H1 (cell line): Measurements from ENCODE around the gene UBE3C. TPM values are rescaled to one million over a fixed set of nuclear protein-coding genes. Genes with fewer than 3 reads are reported as not detected.
A peak's percentile ranks its signal among the peaks of the same experiment; 100 is the strongest.

Source experiments
- CTCF ChIA-PET: fragments of 300-600 bp; sonication (Branson Sonifier 250); formaldehyde crosslinking; loops from one replicate; lab custom pipeline; 2021; ENCODE audit not compliant: partially characterized antibody; lab: Charles Lee
- POLR2A ChIA-PET: fragments of 300-600 bp; sonication (Branson Sonifier 250); formaldehyde crosslinking; loops from one replicate; lab custom pipeline; 2021; ENCODE audit warnings: inconsistent platforms; ENCODE audit not compliant: partially characterized antibody; lab: Charles Lee
- DNase-seq, 2 experiments: peaks; one replicate each; pipeline versions ENCODE4 v3.0.0 to v3.0.0-alpha.2; 2010 to 2022; ENCODE audit warnings: low spot score in 2 of 2, low read depth in 1 of 2, mixed read lengths in 1 of 2
- FAIRE-seq: peaks from 2 replicates; lab custom pipeline; 2011; peaks lifted over from hg19 to GRCh38; lab: Jason Lieb, UNC
- H2AFZ ChIP-seq: 2 replicates; pipeline ENCODE4 v1.8.1; 2012; ENCODE audit warnings: low read length, inconsistent platforms
- H2AK5ac ChIP-seq: 2 replicates; pipeline ENCODE4 v1.6.1; 2013; ENCODE audit warnings: low read depth, low read length
- H2BK120ac ChIP-seq: replicated peaks from 2 replicates; pipeline ENCODE3; 2013; ENCODE audit warnings: low read depth, low read length, inconsistent platforms
- H2BK12ac ChIP-seq: 2 replicates; pipeline ENCODE4 v1.6.1; 2013; ENCODE audit warnings: low read depth, low read length
- H2BK15ac ChIP-seq: 2 replicates; pipeline ENCODE4 v1.6.1; 2013; ENCODE audit warnings: low read length
- H2BK20ac ChIP-seq: 2 replicates; pipeline ENCODE4 v1.6.1; 2013; ENCODE audit warnings: low read length
- H2BK5ac ChIP-seq: 2 replicates; pipeline ENCODE4 v1.6.1; 2013; ENCODE audit warnings: low read depth, low read length
- H3K14ac ChIP-seq: 2 replicates; pipeline ENCODE4 v1.6.1; 2013; ENCODE audit warnings: inconsistent platforms; ENCODE audit not compliant: insufficient read length
- H3K18ac ChIP-seq: 2 replicates; pipeline ENCODE4 v1.6.1; 2013; ENCODE audit warnings: low read length; ENCODE audit errors: extremely low read depth
- H3K23ac ChIP-seq: 2 replicates; pipeline ENCODE4 v1.6.1; 2013; ENCODE audit warnings: inconsistent platforms; ENCODE audit not compliant: insufficient read length
- H3K23me2 ChIP-seq: 2 replicates; pipeline ENCODE4 v1.6.1; 2013; ENCODE audit warnings: low read depth, low read length
- H3K27ac ChIP-seq: 2 replicates; pipeline ENCODE4 v1.6.1; 2011; ENCODE audit warnings: low read depth, low read length, inconsistent platforms
- H3K27me3 ChIP-seq, 4 experiments: replicated peaks in 1 of 4; 1 replicate in 1 of 4; 2 replicates in 3 of 4; pipeline versions ENCODE4 v1.6.1 to v1.8.1; 2011 to 2013; ENCODE audit warnings: low read length in 3 of 4, mild to moderate bottlenecking in 3 of 4, inconsistent platforms in 2 of 4, mixed read lengths in 2 of 4, moderate library complexity in 1 of 4; ENCODE audit not compliant: control insufficient read depth in 3 of 4, insufficient read depth in 3 of 4; ENCODE audit errors: extremely low read depth in 1 of 4
- H3K36me3 ChIP-seq, 4 experiments: 2 replicates each; pipeline versions ENCODE4 v1.6.1 to v1.8.1; 2011 to 2013; ENCODE audit warnings: mild to moderate bottlenecking in 4 of 4, low read length in 3 of 4, moderate library complexity in 2 of 4, control low read depth in 1 of 4, inconsistent platforms in 1 of 4; ENCODE audit not compliant: insufficient read depth in 4 of 4, control insufficient read depth in 2 of 4
- H3K4ac ChIP-seq: replicated peaks from 2 replicates; pipeline ENCODE3; 2013; ENCODE audit warnings: low read length, low read depth, mixed read lengths, inconsistent platforms; ENCODE audit not compliant: insufficient read length
- H3K4me1 ChIP-seq, 4 experiments: replicated peaks in 1 of 4; 1 replicate in 1 of 4; 2 replicates in 3 of 4; pipeline versions ENCODE4 v1.6.1 to v1.8.1; 2011 to 2013; ENCODE audit warnings: low read length in 3 of 4, inconsistent platforms in 2 of 4, mixed read lengths in 1 of 4; ENCODE audit not compliant: insufficient read depth in 4 of 4, control insufficient read depth in 3 of 4
- H3K4me2 ChIP-seq, 2 experiments: 2 replicates each; pipeline versions ENCODE4 v1.6.1 to v1.8.1; 2011 to 2013; ENCODE audit warnings: low read depth in 2 of 2, low read length in 2 of 2, control low read depth in 1 of 2, inconsistent platforms in 1 of 2, mild to moderate bottlenecking in 1 of 2; ENCODE audit not compliant: insufficient read depth in 1 of 2
- H3K4me3 ChIP-seq, 4 experiments: fragments of 200-600, 300-600 bp in 1 of 4; sonication (generic), shearing (Covaris generic), sonication (Bioruptor Twin) in 1 of 4; 2 replicates each; pipeline versions ENCODE4 v1.5.1 to v1.8.1; 2011 to 2016; ENCODE audit warnings: low read length in 4 of 4, low read depth in 3 of 4, control low read depth in 2 of 4, inconsistent platforms in 2 of 4, mild to moderate bottlenecking in 2 of 4, mixed read lengths in 1 of 4, moderate library complexity in 1 of 4; ENCODE audit not compliant: insufficient read depth in 2 of 4; ENCODE audit errors: extremely low read depth in 1 of 4
- H3K56ac ChIP-seq: replicated peaks from 2 replicates; pipeline ENCODE3; 2013; ENCODE audit warnings: low read depth, mild to moderate bottlenecking, mixed read lengths, low read length, inconsistent platforms; ENCODE audit not compliant: insufficient read length
- H3K79me1 ChIP-seq: 2 replicates; pipeline ENCODE4 v1.6.1; 2013; ENCODE audit warnings: low read depth, low read length, control low read depth
- H3K79me2 ChIP-seq, 2 experiments: 2 replicates each; pipeline versions ENCODE4 v1.6.1 to v1.8.1; 2012 to 2013; ENCODE audit warnings: low read length in 2 of 2, mild to moderate bottlenecking in 2 of 2, inconsistent platforms in 1 of 2; ENCODE audit not compliant: insufficient read depth in 2 of 2, control insufficient read depth in 1 of 2
- H3K9ac ChIP-seq, 4 experiments: replicated peaks in 1 of 4; 1 replicate in 1 of 4; 2 replicates in 3 of 4; pipeline versions ENCODE4 v1.6.1 to v1.8.1; 2011 to 2013; ENCODE audit warnings: low read depth in 3 of 4, low read length in 3 of 4, control low read depth in 2 of 4, mild to moderate bottlenecking in 2 of 4, moderate library complexity in 2 of 4, inconsistent platforms in 1 of 4; ENCODE audit errors: extremely low read depth in 1 of 4
- H3K9me3 ChIP-seq, 2 experiments: 2 replicates each; pipeline versions ENCODE4 v1.6.1 to v1.8.1; 2012 to 2013; ENCODE audit warnings: mild to moderate bottlenecking in 2 of 2, moderate library complexity in 2 of 2, control low read depth in 1 of 2, inconsistent platforms in 1 of 2, low read depth in 1 of 2, low read length in 1 of 2, mixed read lengths in 1 of 2; ENCODE audit not compliant: insufficient read depth in 2 of 2
- H4K20me1 ChIP-seq, 2 experiments: replicated peaks in 1 of 2; 2 replicates each; pipeline versions ENCODE3 to v1.8.1; 2011 to 2013; ENCODE audit warnings: inconsistent platforms in 2 of 2, low read length in 2 of 2, mild to moderate bottlenecking in 1 of 2; ENCODE audit not compliant: insufficient read depth in 2 of 2, control insufficient read depth in 1 of 2
- H4K5ac ChIP-seq: 2 replicates; pipeline ENCODE4 v1.6.1; 2013; ENCODE audit warnings: low read length, low read depth, mixed read lengths, inconsistent platforms; ENCODE audit not compliant: insufficient read length
- H4K8ac ChIP-seq: 2 replicates; pipeline ENCODE4 v1.8.0; 2013; ENCODE audit warnings: mild to moderate bottlenecking, moderate library complexity, low read length, inconsistent platforms; ENCODE audit not compliant: insufficient read depth; ENCODE audit errors: extremely low read depth
- H4K91ac ChIP-seq: replicated peaks from 2 replicates; pipeline ENCODE3; 2013; ENCODE audit warnings: low read length, mixed read lengths, inconsistent platforms; ENCODE audit not compliant: insufficient read length
- EGR1 ChIP-seq: IDR thresholded peaks from 2 replicates; pipeline ENCODE4 v1.6.1; 2011; ENCODE audit warnings: low read depth, low read length, borderline replicate concordance
- GABPA ChIP-seq: IDR thresholded peaks from 2 replicates; pipeline ENCODE4 v1.6.1; 2011; ENCODE audit warnings: mild to moderate bottlenecking, low read length, moderate library complexity, borderline replicate concordance; ENCODE audit not compliant: insufficient read depth
- JUND ChIP-seq: IDR thresholded peaks from 2 replicates; pipeline ENCODE4 v1.6.1; 2011; ENCODE audit warnings: mild to moderate bottlenecking, improper control_type of control experiment, low read length
- TAF7 ChIP-seq: optimal IDR thresholded peaks from 2 replicates; pipeline ENCODE3; 2011; ENCODE audit warnings: low read depth, mild to moderate bottlenecking, inconsistent platforms, low read length, moderate library complexity, borderline replicate concordance
- WGBS, 2 experiments: shearing (Covaris generic) in 1 of 2; methylation state at CpG; one replicate each; pipeline versions ENCODE4 v1.1.6 to v1.1.7; 2013 to 2015; ENCODE audit warnings: low lambda C conversion rate in 2 of 2, mixed read lengths in 2 of 2, inconsistent platforms in 1 of 2, low coverage in 1 of 2, missing lambda C conversion rate in 1 of 2; ENCODE audit not compliant: insufficient replicate concordance in 2 of 2, insufficient coverage in 1 of 2, insufficient read length in 1 of 2; ENCODE audit errors: extremely low coverage in 1 of 2, missing lambda C conversion rate in 1 of 2; 5-methylcytosine and 5-hydroxymethylcytosine counted together
- polyA plus RNA-seq, 7 experiments: library from polyadenylated mRNA; depleted of rRNA in 3 of 7; stranded (reverse) in 5 of 7; unstranded in 2 of 7; fragments of >200 nt in 5 of 7; fragments of 200-250 nt in 2 of 7; gene quantifications; 1 replicate in 5 of 7; 2 replicates in 1 of 7; 4 replicates in 1 of 7; pipeline versions ENCODE4 v1.2.1 to v1.2.3, GENCODE V29; 2011 to 2013; ENCODE audit warnings: missing spikeins in 2 of 7, mixed read lengths in 2 of 7
- total RNA-seq: library from RNA; stranded (reverse); fragmentation: NEBNext Ultra II Directional; extraction: Animal tissue kit (Norgen Biotek cat#: 25700); gene quantifications from 2 replicates; pipeline ENCODE4 v1.2.1, GENCODE V29; 2021

The UBE3C gene
- total and polyA plus RNA-seq, 2 of the 8 experiments (the other 6 are each of a cell fraction or from before 2014, with no cell fraction given), result 32.0 to 54.1 TPM

DNA sequence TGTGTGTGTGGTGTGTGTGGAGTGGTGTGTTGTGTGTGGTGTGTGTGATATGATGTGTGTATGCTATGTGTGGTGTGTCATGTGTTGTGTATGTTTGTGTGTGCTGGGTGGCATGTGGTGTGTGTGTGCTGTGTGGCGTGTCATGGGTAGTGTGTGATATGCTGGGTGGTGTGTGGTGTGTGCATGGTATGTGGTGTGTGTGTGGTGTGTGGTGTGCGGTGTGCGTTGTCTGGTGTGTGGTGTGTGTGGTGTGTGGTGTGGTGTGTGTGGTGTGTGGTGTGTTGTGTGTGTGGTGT, 160.5 kb downstream of the UBE3C start:
- H3K18ac ChIP-seq, result peak overlapping the region; percentile 63; the same call in 1 of the 2 replicates
- peak overlapping the region; percentile 100 for H2AK5ac ChIP-seq
- no peaks in the 10 kb centered on the region for H3K9me3 ChIP-seq
- H4K91ac ChIP-seq, result peak overlapping the region; percentile 100
- H3K23me2 ChIP-seq, result peaks cover 10% of the 10 kb centered on the region; the same call in 1 of the 2 replicates
- POLR2A ChIA-PET, result interaction anchor here (1.0 to 2.7 kb wide), 2 partner anchors 10 to 19 kb away, joined by 4 to 8 read pairs; no protein-coding TSS in a partner anchor
- CTCF ChIA-PET, result interaction anchor here (1.1 kb wide), 2 partner anchors 40 to 46 kb away, joined by 3 read pairs; no protein-coding TSS in a partner anchor
- H2BK15ac ChIP-seq, result peak overlapping the region; percentile 85
- H4K8ac ChIP-seq, result no peak overlapping the region
- H3K36me3 ChIP-seq, result no peaks in the 10 kb centered on the region; a peak in 1 of 8 replicates
- TF ChIP-seq JUND (no peak), TAF7 (no peak), GABPA (no peak), EGR1 (no peak)
- no peak overlapping the region for H3K27ac ChIP-seq
- no peak overlapping the region for H3K23ac ChIP-seq
- H4K5ac ChIP-seq, result peak overlapping the region; percentile 53
- no peak overlapping the region for H3K14ac ChIP-seq
- FAIRE-seq, result no peak
- H3K79me2 ChIP-seq, result no peaks in the 10 kb centered on the region
- peak overlapping the region; percentile 80 for H2BK5ac ChIP-seq
- peaks cover 0 to 7% (median 0%) of the 10 kb centered on the region in 4 experiments; a peak in 1 of 7 replicates for H3K27me3 ChIP-seq
- no peak overlapping the region for H3K4me2 ChIP-seq
- H2BK20ac ChIP-seq, result peak overlapping the region; percentile 97
- H4K20me1 ChIP-seq, result peaks cover 0 to 8% of the 10 kb centered on the region in 2 experiments
- H2BK120ac ChIP-seq, result peak overlapping the region; percentile 10
- 92% methylated on average over 3 of the region's 3 CpGs; no CpG with 5 or more reads in 1 of the 2 experiments for WGBS, 2 experiments
- peak overlapping the region; percentile 100 for H3K56ac ChIP-seq
- no peak overlapping the region for H3K4me3 ChIP-seq
- H3K79me1 ChIP-seq, result 0 out of 2 replicates have a peak, but pooled peaks cover 3% of the 10 kb centered on the region
- H2AFZ ChIP-seq, result no peak overlapping the region
- H3K4me1 ChIP-seq, result peaks cover 0 to 2% (median under 1%) of the 10 kb centered on the region in 4 experiments; a peak in 5 of 7 replicates
- peak overlapping the region; percentile 98 for H3K4ac ChIP-seq
- peak overlapping the region in 1 of 4 experiments; percentile 2; a peak in 2 of 7 replicates for H3K9ac ChIP-seq
- DNase-seq, result no peak
- H2BK12ac ChIP-seq, result peak overlapping the region; percentile 100
